A549 (cell line): ENCODE data around the gene SLC2A6. TPM values are rescaled to one million over a fixed set of nuclear protein-coding genes. Genes with fewer than 3 reads are reported as not detected.

Experiments used
- ATAC-seq, 2 experiments: fragments of 200-7000 bp in 1 of 2; fragments of >200 bp in 1 of 2; cut with Nextera tagmentation in 1 of 2; cut with Tn5 transposase in 1 of 2; 3 replicates each; pipeline versions ENCODE4 v1.8.0 to v1.9.1; 2018 to 2020; ENCODE audit warnings: mild to moderate bottlenecking in 1 of 2, moderate library complexity in 1 of 2
- CTCF ChIA-PET: fragments of 300-600 bp; sonication (Branson Sonifier 250); formaldehyde crosslinking; extraction: SDS; loops from one replicate; lab custom pipeline; 2021; ENCODE audit warnings: antibody characterized with exemption, inconsistent platforms; lab: Yijun Ruan, JAX
- POLR2A ChIA-PET: fragments of 350-600 bp; formaldehyde crosslinking; extraction: SDS; loops from one replicate; lab custom pipeline; 2021; ENCODE audit warnings: antibody characterized with exemption, inconsistent platforms; lab: Yijun Ruan, JAX
- DNase-seq, 2 experiments: peaks; one replicate each; pipeline versions ENCODE4 v3.0.0 to v3.0.0-alpha.2; 2011 to 2016; ENCODE audit warnings: low read depth in 1 of 2, low spot score in 1 of 2
- FAIRE-seq: peaks from 2 replicates; lab custom pipeline; 2011; peaks lifted over from hg19 to GRCh38; lab: Jason Lieb, UNC
- H3K27ac ChIP-seq, 2 experiments: fragments of >200 bp; sonication (Bioruptor Twin); formaldehyde crosslinking; 3 replicates each; pipeline ENCODE4 v1.5.1; 2016 to 2017
- H3K4me1 ChIP-seq: fragments of >200 bp; sonication (Bioruptor Twin); formaldehyde crosslinking; 3 replicates; pipeline ENCODE4 v1.6.1; 2016
- H3K4me2 ChIP-seq: fragments of >200 bp; sonication (Bioruptor Twin); formaldehyde crosslinking; 3 replicates; pipeline ENCODE4 v1.6.1; 2016
- H3K4me3 ChIP-seq: fragments of >200 bp; sonication (Bioruptor Twin); formaldehyde crosslinking; 3 replicates; pipeline ENCODE4 v1.5.1; 2016
- H3K9me3 ChIP-seq: fragments of >200 bp; sonication (Bioruptor Twin); formaldehyde crosslinking; 3 replicates; pipeline ENCODE4 v1.6.1; 2016
- CBX8 ChIP-seq: fragments of 200-600 bp; sonication (generic); IDR thresholded peaks from 2 replicates; pipeline ENCODE4 v1.6.1; 2016
- CHD4 ChIP-seq: fragments of 200-600 bp; sonication (generic); IDR thresholded peaks from 2 replicates; pipeline ENCODE4 v1.6.1; 2016; ENCODE audit warnings: antibody characterized with exemption, mild to moderate bottlenecking, borderline replicate concordance
- ELK1 ChIP-seq: fragments of 150-350 bp; IDR thresholded peaks from 2 replicates; pipeline ENCODE4 v1.6.1; 2014; ENCODE audit warnings: low read depth, mild to moderate bottlenecking, low read length
- FOSB ChIP-seq: fragments of 250-450 bp; sonication (Bioruptor Pico); IDR thresholded peaks from 2 replicates; pipeline ENCODE4 v1.5.0; 2020; ENCODE audit warnings: mild to moderate bottlenecking, moderate library complexity
- FOSL2 ChIP-seq, 2 experiments: fragments of 450-650 bp in 1 of 2; fragments of >200 bp in 1 of 2; sonication (Bioruptor Twin) in 1 of 2; formaldehyde crosslinking; IDR thresholded peaks; 2 replicates each; pipeline versions ENCODE4 v1.5.0 to v1.6.1; 2016 to 2020; ENCODE audit warnings: mild to moderate bottlenecking in 1 of 2, moderate library complexity in 1 of 2
- FOXS1 ChIP-seq: fragments of 250-450 bp; sonication (Bioruptor Pico); IDR thresholded peaks from 2 replicates; pipeline ENCODE4 v1.5.0; 2020; ENCODE audit warnings: mild to moderate bottlenecking, moderate library complexity
- HES2 ChIP-seq: fragments of >200 bp; sonication (Bioruptor Twin); formaldehyde crosslinking; IDR thresholded peaks from 2 replicates; pipeline ENCODE4 v1.6.1; 2016
- HEYL ChIP-seq: fragments of 250-450 bp; sonication (Bioruptor Pico); IDR thresholded peaks from 2 replicates; pipeline ENCODE4 v1.8.0; 2021; ENCODE audit warnings: mild to moderate bottlenecking, moderate library complexity
- HMGXB4 ChIP-seq: fragments of 250-450 bp; sonication (Bioruptor Pico); IDR thresholded peaks from 2 replicates; pipeline ENCODE4 v1.5.0; 2021; ENCODE audit warnings: mild to moderate bottlenecking, moderate library complexity, borderline replicate concordance
- JUNB ChIP-seq: fragments of >200 bp; sonication (Bioruptor Twin); formaldehyde crosslinking; IDR thresholded peaks from 2 replicates; pipeline ENCODE4 v1.6.1; 2016
- KDM5A ChIP-seq: fragments of 200-600 bp; sonication (generic); IDR thresholded peaks from 2 replicates; pipeline ENCODE4 v1.6.1; 2016; ENCODE audit warnings: antibody characterized with exemption, mild to moderate bottlenecking
- MAFK ChIP-seq: fragments of 450-650 bp; IDR thresholded peaks from 2 replicates; pipeline ENCODE4 v1.6.1; 2014; ENCODE audit not compliant: partially characterized antibody
- MAX ChIP-seq: IDR thresholded peaks from 2 replicates; pipeline ENCODE4 v1.6.1; 2012
- MYC ChIP-seq: IDR thresholded peaks from 2 replicates; pipeline ENCODE4 v1.6.1; 2012; ENCODE audit warnings: mild to moderate bottlenecking, inconsistent platforms, low read length, improper control_type of control experiment, borderline replicate concordance
- NFE2L2 ChIP-seq: fragments of 150-350 bp; conservative IDR thresholded peaks from 2 replicates; pipeline ENCODE4 v1.6.1; 2014; ENCODE audit warnings: low read length
- NPAS2 ChIP-seq: fragments of 250-450 bp; sonication (Bioruptor Pico); IDR thresholded peaks from 2 replicates; pipeline ENCODE4 v1.8.0; 2022; ENCODE audit warnings: mild to moderate bottlenecking, moderate library complexity, borderline replicate concordance
- NR3C1 ChIP-seq: fragments of >200 bp; sonication (Bioruptor Twin); formaldehyde crosslinking; IDR thresholded peaks from 3 replicates; pipeline ENCODE4 v1.6.1; 2017
- POLR2A ChIP-seq: IDR thresholded peaks from 2 replicates; pipeline ENCODE4 v1.6.1; 2012; ENCODE audit warnings: mild to moderate bottlenecking, low read length
- RARB ChIP-seq: fragments of 250-450 bp; sonication (Bioruptor Pico); IDR thresholded peaks from 2 replicates; pipeline ENCODE4 v1.8.0; 2021; ENCODE audit warnings: mild to moderate bottlenecking, moderate library complexity
- RFX5 ChIP-seq: fragments of 450-650 bp; IDR thresholded peaks from 2 replicates; pipeline ENCODE4 v1.7.1; 2014; ENCODE audit warnings: antibody characterized with exemption, mild to moderate bottlenecking, moderate library complexity
- SMC3 ChIP-seq: fragments of >200 bp; sonication (Bioruptor Twin); formaldehyde crosslinking; IDR thresholded peaks from 3 replicates; pipeline ENCODE4 v1.6.1; 2018; ENCODE audit warnings: inconsistent platforms
- ZFP36 ChIP-seq: fragments of 450-650 bp; IDR thresholded peaks from 2 replicates; pipeline ENCODE4 v1.6.1; 2014; ENCODE audit warnings: borderline replicate concordance; ENCODE audit not compliant: partially characterized antibody
- WGBS: methylation state at CpG from one replicate; pipeline ENCODE4 v1.1.6; 2017; ENCODE audit errors: missing lambda C conversion rate; 5-methylcytosine and 5-hydroxymethylcytosine counted together
- polyA plus RNA-seq, 4 experiments: library from polyadenylated mRNA; depleted of rRNA in 3 of 4; stranded (reverse); fragments of >200 nt; fragmentation: RNase III in 1 of 4; extraction: RNeasy Plus Mini Kit Qiagen cat#74134 plus additional on column Dnase treatment in 1 of 4; gene quantifications; 2 replicates in 3 of 4; 3 replicates in 1 of 4; pipeline ENCODE4 v1.2.3, GENCODE V29; 2011 to 2017
- TF ChIP-seq, protein P1 (sequence below): fragments of >200 bp; sonication (Bioruptor Twin); formaldehyde crosslinking; IDR thresholded peaks from 3 replicates; pipeline ENCODE4 v1.6.1; 2016

The SLC2A6 gene
- polyA plus RNA-seq, 2 of the 4 experiments (the other 2 are of a cell fraction) = 3.7 to 20.5 TPM

DNA sequence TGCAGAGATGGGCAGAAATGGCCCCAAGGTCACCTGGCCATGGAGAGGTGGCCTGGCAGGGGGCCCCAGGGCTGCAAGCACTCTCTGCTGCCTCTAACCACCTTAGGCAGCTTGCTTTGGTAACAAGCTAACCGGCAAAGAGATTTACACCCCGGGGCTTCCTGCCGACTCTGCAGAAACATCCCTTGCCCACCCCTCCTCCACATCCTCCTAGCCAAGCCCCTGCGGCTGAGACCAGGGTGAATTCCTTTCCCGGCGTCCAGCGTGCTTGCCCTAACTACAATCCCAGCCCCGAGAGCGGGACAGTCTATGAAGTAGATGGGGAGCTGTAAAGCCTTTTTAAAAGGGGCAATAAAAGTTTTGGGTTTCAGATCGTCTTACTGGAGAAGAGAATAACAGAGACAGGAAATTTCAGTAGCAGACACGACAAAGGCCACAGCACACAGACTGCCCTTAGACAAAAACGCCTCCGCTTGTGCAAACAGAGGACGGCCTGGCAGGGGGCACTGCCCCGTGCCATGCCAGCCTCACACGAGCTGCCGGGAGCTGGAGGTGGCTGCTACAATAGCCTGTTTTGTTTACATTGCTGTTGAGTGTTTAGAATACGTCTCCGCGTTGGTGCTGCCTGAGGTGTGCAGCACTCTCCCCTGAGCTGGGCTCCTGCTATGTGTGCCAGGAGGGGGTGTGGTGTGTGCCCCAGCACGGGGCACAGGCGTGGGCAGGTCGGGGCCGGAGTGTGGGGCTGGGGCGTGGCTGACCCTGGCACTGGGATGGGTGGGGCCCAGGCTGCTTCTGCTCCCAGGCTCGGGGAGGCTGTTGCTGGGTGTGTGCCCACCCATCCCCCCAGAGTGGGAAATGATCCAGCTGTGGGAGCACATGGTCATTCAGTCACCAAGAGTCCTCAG is 30.5 kb upstream of the SLC2A6 start:
- POLR2A ChIA-PET = no interaction called here
- Histone ChIP-seq H3K4me3 (peak overlapping the region; percentile 23; the same call in 1 of the 3 replicates), H3K27ac (peak overlapping the region in 1 of 2 experiments; percentile 48; a peak in 3 of 6 replicates), H3K4me2 (peak overlapping the region; percentile 77), H3K4me1 (peaks cover 13% of the 10 kb centered on the region)
- WGBS = 12% methylated on average over 23 of the region's 26 CpGs
- DNase-seq = no peak
- peak; percentile 44 to 64 for ATAC-seq
- FAIRE-seq = no peak
- TF ChIP-seq HEYL (CRISPR knock-in tag) = no peak
- TF ChIP-seq MAFK = peak; percentile 19
- TF ChIP-seq, all 56 proteins: peak for 1
- CTCF ChIA-PET = interaction anchor here (0.5 to 1.8 kb wide), 8 partner anchors 11 to 323 kb away, joined by 3 to 5 read pairs (median 4); no protein-coding TSS in a partner anchor
- no peaks in the 10 kb centered on the region for H3K9me3 ChIP-seq

- TF ChIP-seq MAX (no peak), POLR2A (no peak), NFE2L2 (no peak), KDM5A (no peak), ZFP36 (peak; percentile 13)
- TF ChIP-seq, protein P1, sequence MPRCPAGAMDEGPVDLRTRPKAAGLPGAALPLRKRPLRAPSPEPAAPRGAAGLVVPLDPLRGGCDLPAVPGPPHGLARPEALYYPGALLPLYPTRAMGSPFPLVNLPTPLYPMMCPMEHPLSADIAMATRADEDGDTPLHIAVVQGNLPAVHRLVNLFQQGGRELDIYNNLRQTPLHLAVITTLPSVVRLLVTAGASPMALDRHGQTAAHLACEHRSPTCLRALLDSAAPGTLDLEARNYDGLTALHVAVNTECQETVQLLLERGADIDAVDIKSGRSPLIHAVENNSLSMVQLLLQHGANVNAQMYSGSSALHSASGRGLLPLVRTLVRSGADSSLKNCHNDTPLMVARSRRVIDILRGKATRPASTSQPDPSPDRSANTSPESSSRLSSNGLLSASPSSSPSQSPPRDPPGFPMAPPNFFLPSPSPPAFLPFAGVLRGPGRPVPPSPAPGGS = no peak
- TF ChIP-seq, all 56 proteins: peak for 1
- CTCF ChIA-PET = interaction anchor here (1.8 kb wide), 1 partner anchor 12 kb away, joined by 5 read pairs; no protein-coding TSS in a partner anchor
- H3K9me3 ChIP-seq = peaks cover 7% of the 10 kb centered on the region
- WGBS = 83% methylated on average over 5 of the region's 8 CpGs
- DNase-seq (no peak), FAIRE-seq (no peak), ATAC-seq (no peak)
- POLR2A ChIA-PET = no interaction called here
- peaks cover 13% of the 10 kb centered on the region for H3K4me1 ChIP-seq
- H3K4me3 ChIP-seq = no peak overlapping the region
- H3K27ac ChIP-seq = no peak overlapping the region
- H3K4me2 ChIP-seq = no peak overlapping the region
Observed at GRCh38 chr9:133508046-133508445, 29.1 kb upstream of the SLC2A6 start.

DNA sequence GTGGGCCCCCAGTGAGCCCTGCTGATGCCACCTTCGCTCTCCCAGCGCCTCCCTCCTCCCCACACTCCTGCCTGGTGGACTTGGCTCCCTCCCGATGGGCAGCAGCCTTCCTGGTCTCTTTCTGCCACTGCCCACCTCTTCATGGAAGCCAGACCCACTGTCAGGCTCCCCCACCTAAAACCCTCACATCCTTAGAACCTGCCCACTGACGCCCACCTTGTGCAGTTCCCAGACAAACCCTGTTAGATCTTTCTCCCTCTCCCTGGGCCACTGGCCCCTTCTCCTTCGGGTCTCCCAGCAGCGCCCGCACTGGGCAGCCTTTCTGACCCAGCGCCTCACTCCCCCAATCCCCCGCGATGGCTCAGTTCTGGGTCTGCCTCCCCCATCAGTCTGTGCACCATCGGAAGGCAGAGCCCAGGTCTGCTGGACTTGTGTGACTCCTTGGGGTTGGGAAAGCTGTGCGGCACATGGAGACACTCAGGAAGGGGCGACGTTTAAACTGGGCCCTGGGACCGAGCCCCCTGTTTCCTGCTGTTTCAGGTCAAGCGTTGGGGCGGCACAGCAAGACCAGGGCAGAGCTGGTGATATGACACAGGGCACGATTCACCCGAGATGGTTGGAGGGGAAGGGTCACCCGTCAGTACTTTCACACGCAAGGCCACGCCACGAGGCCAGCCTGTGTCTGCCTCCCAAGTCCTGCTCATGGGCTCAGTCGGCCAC is 28.5 kb upstream of the SLC2A6 start:
- no peak for DNase-seq
- ChIA-PET POLR2A (no interaction called here), CTCF (interaction anchor here (0.7 to 1.8 kb wide), 2 partner anchors 12 to 17 kb away, joined by 3 to 5 read pairs; no protein-coding TSS in a partner anchor)
- Histone ChIP-seq H3K9me3 (peaks cover 14% of the 10 kb centered on the region), H3K27ac (no peak overlapping the region), H3K4me2 (no peak overlapping the region), H3K4me1 (peaks cover 13% of the 10 kb centered on the region), H3K4me3 (no peak overlapping the region)
- 64% methylated on average over 18 of the region's 24 CpGs for WGBS
- no peak for ATAC-seq
- no peak for FAIRE-seq
- no peak for TF ChIP-seq NR3C1
- TF ChIP-seq KDM5A = no peak

DNA sequence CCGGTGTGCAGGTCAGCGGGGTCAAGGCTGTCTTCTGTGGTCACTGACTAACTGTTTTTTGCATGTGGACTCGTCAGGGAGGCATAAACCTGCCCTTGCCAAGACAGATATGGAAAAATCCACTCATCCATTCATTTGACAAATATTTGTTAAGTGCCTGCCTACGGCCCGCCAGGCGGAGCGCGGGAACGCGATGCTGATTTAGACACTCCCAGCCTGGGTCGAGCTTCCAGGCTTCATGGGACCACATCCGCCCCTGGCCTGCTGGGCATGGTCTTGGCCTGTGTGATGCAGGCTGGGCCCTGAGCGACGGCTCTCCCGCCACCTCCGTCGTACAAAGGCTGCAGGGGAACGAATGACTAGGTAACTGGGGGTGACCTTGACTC is 27.7 kb upstream of the SLC2A6 start:
- CTCF ChIA-PET = interaction anchor here (0.7 to 1.3 kb wide), 4 partner anchors 10 to 23 kb away, joined by 3 to 4 read pairs (median 3); no protein-coding TSS in a partner anchor
- peak in 1 of 2 experiments; percentile 31 for DNase-seq
- no peak for FAIRE-seq
- H3K4me3 ChIP-seq = no peak overlapping the region
- no peak overlapping the region for H3K4me2 ChIP-seq
- H3K9me3 ChIP-seq = peaks cover 21% of the 10 kb centered on the region
- peak in 1 of 2 experiments; percentile 47; a peak in 3 of 6 replicates for ATAC-seq
- WGBS = 66% methylated on average over 18 of the region's 18 CpGs
- POLR2A ChIA-PET = no interaction called here
- H3K4me1 ChIP-seq = peaks cover 13% of the 10 kb centered on the region
- no peak overlapping the region for H3K27ac ChIP-seq
- TF ChIP-seq CBX8 = no peak
- TF ChIP-seq MYC = no peak
- TF ChIP-seq CHD4 = no peak
- TF ChIP-seq HMGXB4 (CRISPR knock-in tag) = no peak
- no peak for TF ChIP-seq HES2
- no peak for TF ChIP-seq SMC3
- no peak for TF ChIP-seq JUNB
- no peak for TF ChIP-seq FOXS1
- TF ChIP-seq FOSL2 (IDR thresholded peaks at IDR 0.05) = no peak
- no peak for TF ChIP-seq FOSL2 (CRISPR knock-in tag; IDR thresholded peaks at IDR 0.05)
- TF ChIP-seq RARB = no peak
- no peak for TF ChIP-seq ELK1
- TF ChIP-seq FOSB (CRISPR knock-in tag) = no peak
- TF ChIP-seq RFX5 = no peak
- no peak for TF ChIP-seq ZFP36
- TF ChIP-seq NPAS2 (CRISPR knock-in tag) = no peak
- TF ChIP-seq, all 56 proteins: peak for 0
